Measurements from ENCODE around the gene ACSS2.

- TF ChIP-seq CTCF (IDR thresholded peaks at IDR 0.05; ENCODE audit: insufficient read depth, low read length): no peak
- no peak for TF ChIP-seq REST (IDR thresholded peaks at IDR 0.05; ENCODE audit: insufficient replicate concordance, low read depth)
- no peak for TF ChIP-seq GABPA (IDR thresholded peaks at IDR 0.05; ENCODE audit: low read depth)
Observed at GRCh38 chr20:34923414-34923813, 47.0 kb downstream of the ACSS2 start.
